Fibroblast of the aortic adventitia (primary cell): ENCODE data around the gene KIR3DL3. TPM values are rescaled to one million over a fixed set of nuclear protein-coding genes. Genes with fewer than 3 reads are reported as not detected.
"Not testable (repeated sequence)": the region's sequence is repeated elsewhere in the genome, so short reads cannot be mapped to it uniquely, and the experiment has no call there.

Experiments used
- DNase-seq: peaks from one replicate; pipeline ENCODE4 v3.0.0-alpha.2; 2010; ENCODE audit warnings: low read depth
- H3K4me3 ChIP-seq: 2 replicates; pipeline ENCODE4 v1.5.1; 2011; ENCODE audit warnings: low read depth, mild to moderate bottlenecking, control low read depth, low read length, moderate library complexity
- total RNA-seq: library from RNA; depleted of rRNA; stranded (reverse); fragments of >200 nt; gene quantifications from 2 replicates; pipeline ENCODE4 v1.2.3, GENCODE V29; 2012; ENCODE audit warnings: low replicate concordance
- TF ChIP-seq, protein P1 (sequence below): IDR thresholded peaks from 2 replicates; pipeline ENCODE4 v1.5.1; 2011; ENCODE audit warnings: mild to moderate bottlenecking, low read length, control low read depth, inconsistent platforms; ENCODE audit not compliant: insufficient read depth

KIR3DL3 gene
- total RNA-seq = not detected in 2 replicates

GRCh38 chr19:54724142-54724541 is at the start of gene KIR3DL3:
TSS of gene KIR3DL3 (plus strand) at chr19:54724442. CDS start at chr19:54724497, 55 bp downstream.
- H3K4me3 ChIP-seq = no peak within 1 kb of the TSS
- TF ChIP-seq, protein P1, sequence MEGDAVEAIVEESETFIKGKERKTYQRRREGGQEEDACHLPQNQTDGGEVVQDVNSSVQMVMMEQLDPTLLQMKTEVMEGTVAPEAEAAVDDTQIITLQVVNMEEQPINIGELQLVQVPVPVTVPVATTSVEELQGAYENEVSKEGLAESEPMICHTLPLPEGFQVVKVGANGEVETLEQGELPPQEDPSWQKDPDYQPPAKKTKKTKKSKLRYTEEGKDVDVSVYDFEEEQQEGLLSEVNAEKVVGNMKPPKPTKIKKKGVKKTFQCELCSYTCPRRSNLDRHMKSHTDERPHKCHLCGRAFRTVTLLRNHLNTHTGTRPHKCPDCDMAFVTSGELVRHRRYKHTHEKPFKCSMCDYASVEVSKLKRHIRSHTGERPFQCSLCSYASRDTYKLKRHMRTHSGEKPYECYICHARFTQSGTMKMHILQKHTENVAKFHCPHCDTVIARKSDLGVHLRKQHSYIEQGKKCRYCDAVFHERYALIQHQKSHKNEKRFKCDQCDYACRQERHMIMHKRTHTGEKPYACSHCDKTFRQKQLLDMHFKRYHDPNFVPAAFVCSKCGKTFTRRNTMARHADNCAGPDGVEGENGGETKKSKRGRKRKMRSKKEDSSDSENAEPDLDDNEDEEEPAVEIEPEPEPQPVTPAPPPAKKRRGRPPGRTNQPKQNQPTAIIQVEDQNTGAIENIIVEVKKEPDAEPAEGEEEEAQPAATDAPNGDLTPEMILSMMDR = no peak
- DNase-seq = no peak

- TF ChIP-seq, protein P1 = peak; percentile 87
- H3K4me3 ChIP-seq = not testable (repeated sequence)
- DNase-seq = peak; percentile 34
Observed at GRCh38 chr19:54676210-54676834, 47.9 kb upstream of the KIR3DL3 start.

- TF ChIP-seq, protein P1 = no peak
- no peak overlapping the region for H3K4me3 ChIP-seq
- DNase-seq = no peak
Observed at GRCh38 chr19:54677217-54677616, 47.0 kb upstream of the KIR3DL3 start.

- DNase-seq, H3K4me3 ChIP-seq: not testable (repeated sequence)
Observed at GRCh38 chr19:54681596-54681995, 42.6 kb upstream of the KIR3DL3 start.

DNA sequence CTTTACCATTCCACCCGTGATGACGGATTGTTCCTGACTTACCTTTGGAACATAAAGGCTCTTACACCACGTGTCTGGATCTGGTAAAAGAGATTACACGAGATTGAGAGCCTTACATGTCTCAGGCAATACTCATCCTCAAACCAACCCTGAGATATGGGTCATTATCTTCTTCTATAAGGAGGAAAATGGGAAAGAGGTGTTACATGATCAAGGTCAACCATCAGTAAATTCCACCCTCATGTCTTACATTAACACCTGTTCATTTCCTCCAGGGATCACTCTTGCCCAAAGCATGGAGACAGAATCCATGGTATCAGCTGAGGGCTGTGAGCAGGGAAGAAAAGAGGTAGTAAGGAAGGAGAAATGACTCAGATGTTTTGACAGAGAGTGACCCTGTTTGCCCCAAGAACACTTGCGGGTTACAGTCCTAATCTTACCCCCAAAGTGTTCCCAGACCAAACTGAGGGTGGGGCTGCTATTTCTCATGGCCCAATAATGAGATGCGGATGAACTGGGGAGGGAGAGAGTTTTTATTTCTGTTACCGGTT is 41.9 kb upstream of the KIR3DL3 start:
- H3K4me3 ChIP-seq = no peak overlapping the region
- no peak for DNase-seq
- TF ChIP-seq, protein P1 = no peak

DNA sequence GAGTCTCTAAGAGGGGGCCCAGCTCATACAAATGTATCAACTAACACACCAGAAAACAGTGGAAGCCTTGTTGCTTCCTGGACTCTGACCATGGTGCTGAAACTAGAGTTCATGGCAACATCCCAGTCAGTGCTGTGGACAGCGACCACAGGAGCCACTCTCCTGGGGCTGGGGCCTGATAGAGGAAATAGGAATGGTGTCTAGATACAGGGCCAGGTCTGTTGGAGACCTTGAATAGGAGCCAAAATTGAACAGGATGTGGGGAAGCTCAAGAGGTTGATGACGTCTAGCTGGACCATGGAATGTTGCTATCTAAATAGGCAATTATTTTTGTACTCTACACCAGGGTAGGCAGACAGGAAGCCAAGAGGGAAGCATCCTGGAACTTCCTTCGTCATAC is 39.7 kb upstream of the KIR3DL3 start:
- TF ChIP-seq, protein P1 = no peak

GRCh38 chr19:54691582-54692297 is 32.5 kb upstream of the KIR3DL3 start:
- DNase-seq = no peak
- H3K4me3 ChIP-seq = no peak overlapping the region
- TF ChIP-seq, protein P1 = no peak

More for the DNA sequence above, 39.7 kb upstream of the KIR3DL3 start:
- no peak for DNase-seq
- no peak overlapping the region for H3K4me3 ChIP-seq
